Large intestine (tissue), 3 donors: Measurements from ENCODE around the gene FRMD4A. TPM values are rescaled to one million over a fixed set of nuclear protein-coding genes. Genes with fewer than 3 reads are reported as not detected.

Experiments
- DNase-seq, 2 donors: peaks; one replicate each; pipeline versions ENCODE4 v3.0.0 to v3.0.0-alpha.2; 2013
- H3K27ac ChIP-seq: one replicate; pipeline ENCODE4 v1.5.1; 2013; ENCODE audit warnings: low read length
- H3K27me3 ChIP-seq: 2 replicates; pipeline ENCODE4 v1.6.1; 2013; ENCODE audit warnings: low read length; ENCODE audit not compliant: control insufficient read depth, insufficient read depth
- H3K36me3 ChIP-seq: 2 replicates; pipeline ENCODE4 v1.6.1; 2013; ENCODE audit warnings: low read length; ENCODE audit not compliant: control insufficient read depth, insufficient read depth
- H3K4me1 ChIP-seq: one replicate; pipeline ENCODE4 v1.6.1; 2013; ENCODE audit warnings: low read length; ENCODE audit not compliant: control insufficient read depth, insufficient read depth
- H3K4me3 ChIP-seq: one replicate; pipeline ENCODE4 v1.5.1; 2013; ENCODE audit warnings: low read length
- H3K9me3 ChIP-seq: one replicate; pipeline ENCODE4 v1.6.1; 2013; ENCODE audit warnings: mild to moderate bottlenecking, low read depth, low read length, moderate library complexity; ENCODE audit not compliant: control insufficient read depth
- WGBS: methylation state at CpG from one replicate; pipeline ENCODE4 v1.1.5; 2013; ENCODE audit warnings: low lambda C conversion rate; ENCODE audit not compliant: insufficient coverage; 5-methylcytosine and 5-hydroxymethylcytosine counted together
- polyA plus RNA-seq: library from polyadenylated mRNA; unstranded; fragments of 120-200 nt; gene quantifications from one replicate; pipeline ENCODE4 v1.2.1, GENCODE V29; 2013

The FRMD4A gene
- polyA plus RNA-seq, 1 donor, result 19.8 TPM

- Histone ChIP-seq H3K4me3 (no peak overlapping the region), H3K36me3 (no peaks in the 10 kb centered on the region), H3K27me3 (peaks cover 6% of the 10 kb centered on the region), H3K27ac (no peak overlapping the region), H3K4me1 (no peaks in the 10 kb centered on the region), H3K9me3 (no peaks in the 10 kb centered on the region)
- WGBS, result no CpG with 5 or more reads among the region's 4 CpGs
- DNase-seq, result no peak
These were observed 65.0 kb downstream of the FRMD4A start for GRCh38 chr10:14265709-14266108.

DNA sequence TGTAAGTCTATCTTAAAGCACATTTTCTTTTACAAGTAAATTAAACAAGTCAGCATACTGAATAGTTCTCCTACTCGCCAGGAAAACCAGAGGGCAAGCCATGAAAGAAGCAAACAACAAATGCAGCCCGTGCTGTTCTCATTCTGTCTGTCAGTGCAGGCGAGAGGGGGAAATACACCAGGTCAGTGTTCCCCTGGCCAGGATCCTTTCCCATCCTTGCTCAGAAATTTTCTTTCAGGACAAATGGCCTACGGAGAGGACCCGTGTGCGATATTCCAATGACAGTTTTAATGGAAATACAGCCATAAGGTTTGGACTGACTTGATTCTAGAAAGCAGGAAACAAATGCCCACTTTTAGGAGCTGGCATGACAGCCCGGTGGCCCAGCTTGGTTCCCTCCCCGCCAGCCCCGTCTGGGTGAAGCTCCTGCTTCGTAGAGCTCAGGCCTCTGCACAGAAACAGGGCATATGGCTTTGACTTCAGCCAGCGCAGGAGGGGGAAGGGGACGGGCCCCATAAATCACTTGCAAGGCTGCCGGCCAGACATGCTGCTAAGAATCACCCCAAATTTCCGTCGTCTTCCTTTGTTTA lies 67.8 kb downstream of the FRMD4A start:
- Histone ChIP-seq H3K4me3 (no peak overlapping the region), H3K4me1 (no peaks in the 10 kb centered on the region), H3K9me3 (no peaks in the 10 kb centered on the region), H3K27ac (no peak overlapping the region), H3K27me3 (peaks cover 10% of the 10 kb centered on the region), H3K36me3 (no peaks in the 10 kb centered on the region)
- no peak for DNase-seq
- no CpG with 5 or more reads among the region's 15 CpGs for WGBS

GRCh38 chr10:14261336-14261735 lies 69.4 kb downstream of the FRMD4A start:
- no peak for DNase-seq
- no peaks in the 10 kb centered on the region for H3K9me3 ChIP-seq
- no peak overlapping the region for H3K4me3 ChIP-seq
- H3K4me1 ChIP-seq, result no peaks in the 10 kb centered on the region
- no peaks in the 10 kb centered on the region for H3K36me3 ChIP-seq
- no peak overlapping the region for H3K27ac ChIP-seq
- WGBS, result 100% methylated on average over 1 of the region's 2 CpGs
- H3K27me3 ChIP-seq, result peaks cover 10% of the 10 kb centered on the region

DNA sequence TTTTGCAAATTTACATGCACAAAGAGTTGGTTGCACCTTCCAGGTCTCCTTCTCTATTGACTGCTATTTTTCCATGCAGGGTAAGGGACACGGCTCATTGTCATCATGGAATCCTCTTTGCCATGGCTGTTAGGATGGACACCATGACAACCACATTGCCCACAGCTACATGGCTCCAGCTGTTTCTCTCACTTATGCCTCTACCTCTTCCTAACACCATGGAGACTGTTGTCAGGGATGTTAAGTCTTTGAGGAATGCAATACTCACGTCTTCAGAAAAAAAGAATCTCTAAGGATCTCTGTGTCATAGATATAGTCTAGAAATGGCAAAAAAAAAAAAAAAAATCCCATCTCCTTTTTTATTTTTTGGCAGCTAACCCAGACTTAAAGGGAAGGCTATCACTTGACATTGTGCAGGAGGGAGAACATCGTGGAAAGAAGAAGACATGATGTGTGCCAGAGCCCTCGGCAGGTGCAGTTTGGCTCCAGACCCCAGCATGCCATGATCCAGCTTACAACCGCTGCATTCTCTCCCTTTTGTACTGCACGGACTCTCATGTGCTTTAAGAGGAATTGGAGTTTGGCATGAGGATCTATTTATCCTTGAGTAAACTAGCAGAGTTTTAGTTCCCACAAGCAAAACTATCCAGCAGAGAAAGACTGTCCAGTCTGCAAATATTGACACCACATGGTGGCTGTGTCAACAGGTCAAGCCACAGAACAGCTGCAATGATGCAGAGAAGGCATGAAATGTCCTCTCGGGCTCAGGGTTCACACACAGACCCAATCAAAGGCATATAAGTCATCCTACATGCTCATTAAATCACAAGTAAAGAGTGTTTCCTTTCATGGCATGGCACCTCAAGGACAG lies 70.8 kb downstream of the FRMD4A start:
- Histone ChIP-seq H3K9me3 (no peaks in the 10 kb centered on the region), H3K27ac (no peak overlapping the region), H3K36me3 (no peaks in the 10 kb centered on the region), H3K27me3 (peaks cover 10% of the 10 kb centered on the region), H3K4me3 (no peak overlapping the region), H3K4me1 (no peaks in the 10 kb centered on the region)
- DNase-seq, result peak in 1 of 2 donors; percentile 6
- WGBS, result 40% methylated on average over 1 of the region's 7 CpGs

DNA sequence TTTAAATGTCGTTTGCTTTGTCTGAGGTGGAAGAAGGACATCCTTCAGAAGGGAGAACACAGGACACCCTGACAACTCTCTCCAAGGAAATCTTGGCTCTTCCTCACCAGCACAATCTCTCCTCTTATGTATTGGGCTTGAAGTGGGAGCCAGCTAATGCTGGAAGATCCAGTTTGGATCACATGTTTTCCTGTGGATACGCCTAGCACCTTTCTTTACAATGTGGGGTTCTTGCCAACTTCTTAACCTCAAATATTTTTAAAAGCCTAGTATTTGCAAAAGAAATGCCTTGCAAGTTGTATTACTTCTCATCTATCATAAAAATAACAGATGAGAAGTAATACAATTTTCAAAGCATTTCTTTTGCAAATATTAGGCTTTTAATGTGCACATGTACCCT lies 76.4 kb downstream of the FRMD4A start:
- no peak overlapping the region for H3K4me3 ChIP-seq

GRCh38 chr10:14253711-14254110 lies 77.0 kb downstream of the FRMD4A start:
- H3K9me3 ChIP-seq, result no peaks in the 10 kb centered on the region
- H3K36me3 ChIP-seq, result no peaks in the 10 kb centered on the region
- H3K27ac ChIP-seq, result no peak overlapping the region
- WGBS, result no CpG with 5 or more reads among the region's 5 CpGs
- peaks cover 3% of the 10 kb centered on the region for H3K27me3 ChIP-seq
- DNase-seq, result no peak
- no peaks in the 10 kb centered on the region for H3K4me1 ChIP-seq
- no peak overlapping the region for H3K4me3 ChIP-seq

More for the DNA sequence above, 76.4 kb downstream of the FRMD4A start:
- Histone ChIP-seq H3K27me3 (peaks cover 3% of the 10 kb centered on the region), H3K9me3 (no peaks in the 10 kb centered on the region), H3K4me1 (no peaks in the 10 kb centered on the region), H3K27ac (no peak overlapping the region), H3K36me3 (no peaks in the 10 kb centered on the region)
- DNase-seq, result no peak
- no CpG with 5 or more reads among the region's 2 CpGs for WGBS

DNA sequence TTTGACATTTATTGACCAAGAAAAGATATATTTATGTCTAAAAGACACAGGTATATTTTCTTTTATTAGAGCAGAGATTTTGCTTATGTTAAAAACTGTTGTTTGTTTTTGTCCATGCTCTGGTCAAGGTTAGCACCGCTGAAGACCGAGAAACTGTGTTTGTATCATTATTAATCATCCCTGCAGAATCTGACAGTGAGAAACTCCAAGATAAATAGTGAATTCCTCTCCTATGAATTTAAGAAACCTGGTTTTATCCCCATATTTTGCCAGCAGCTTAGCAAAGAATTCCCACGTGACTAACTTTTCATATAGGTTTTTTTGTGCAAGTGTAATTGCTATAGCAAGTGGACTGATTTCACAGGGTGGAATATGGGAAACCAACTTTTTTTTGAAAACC lies 77.6 kb downstream of the FRMD4A start:
- no peaks in the 10 kb centered on the region for H3K4me1 ChIP-seq
- no peaks in the 10 kb centered on the region for H3K9me3 ChIP-seq
- no peaks in the 10 kb centered on the region for H3K36me3 ChIP-seq
- no peak for DNase-seq
- no peak overlapping the region for H3K27ac ChIP-seq
- peaks cover 3% of the 10 kb centered on the region for H3K27me3 ChIP-seq
- WGBS, result no CpG with 5 or more reads among the region's 3 CpGs
- no peak overlapping the region for H3K4me3 ChIP-seq

DNA sequence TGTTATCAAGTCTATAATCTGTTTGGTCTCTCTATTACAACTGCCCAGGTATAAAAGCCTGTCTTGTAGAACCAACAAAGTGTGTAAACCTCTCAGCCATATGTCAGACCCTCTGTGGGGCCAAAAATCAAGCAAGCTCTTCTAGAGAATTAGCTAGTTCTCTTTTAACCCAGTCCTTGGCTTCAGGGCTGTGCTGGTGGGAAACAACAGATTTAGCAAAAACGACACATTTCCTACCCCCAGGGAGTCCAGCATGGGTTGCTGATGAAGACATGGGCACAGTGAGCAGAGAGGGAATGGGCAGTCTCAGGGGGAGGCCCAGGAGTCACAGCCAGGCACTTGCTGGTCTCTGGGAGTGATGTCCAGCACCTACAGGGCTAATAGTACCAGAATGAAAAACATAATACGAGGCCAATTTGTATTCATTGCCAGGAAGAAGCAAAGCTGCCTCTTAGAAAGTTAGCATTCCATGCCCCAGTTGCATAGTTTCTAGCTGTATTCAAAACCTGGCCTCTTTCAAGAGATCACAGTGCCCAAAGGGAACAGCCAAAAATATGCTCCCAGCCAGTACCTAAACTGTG lies 80.1 kb downstream of the FRMD4A start:
- H3K9me3 ChIP-seq, result no peaks in the 10 kb centered on the region
- H3K4me3 ChIP-seq, result no peak overlapping the region
- no CpG with 5 or more reads among the region's 2 CpGs for WGBS
- no peaks in the 10 kb centered on the region for H3K36me3 ChIP-seq
- peaks cover 3% of the 10 kb centered on the region for H3K27me3 ChIP-seq
- H3K4me1 ChIP-seq, result no peaks in the 10 kb centered on the region
- H3K27ac ChIP-seq, result no peak overlapping the region
- DNase-seq, result no peak

DNA sequence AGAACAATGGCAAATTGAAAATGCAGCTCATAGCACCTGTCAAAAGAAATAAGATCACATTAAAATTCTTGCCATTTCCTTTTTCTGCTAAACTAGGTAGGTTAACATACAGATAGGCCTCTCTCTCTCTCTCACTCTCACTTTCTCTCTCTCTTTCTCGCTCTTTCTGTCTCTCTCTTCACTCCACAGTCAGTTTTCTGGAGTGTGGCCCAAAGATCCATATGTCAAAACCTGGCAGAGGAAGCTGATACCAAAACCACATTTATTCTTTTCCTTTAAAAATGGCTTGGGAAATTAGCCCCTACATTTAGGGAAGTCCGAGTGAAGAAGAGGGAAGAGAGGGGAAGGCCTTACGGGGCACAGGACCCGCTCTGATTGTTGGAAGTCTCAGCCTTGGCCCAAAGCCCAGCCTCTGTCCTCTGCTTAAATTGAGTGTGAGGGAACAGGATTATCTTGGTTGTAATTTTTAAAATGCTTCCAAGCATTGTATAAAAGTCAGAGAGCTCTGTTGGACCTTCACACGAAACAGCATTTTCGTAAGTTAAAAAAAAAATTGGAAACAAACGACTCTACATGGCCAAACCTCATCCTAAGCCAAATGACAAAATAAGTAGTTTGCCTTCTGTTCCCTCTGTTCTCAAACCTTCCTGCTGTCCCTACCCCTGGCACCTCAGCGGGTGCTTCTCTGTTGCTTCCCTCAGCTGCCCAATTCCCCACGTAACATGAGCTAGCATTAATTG lies 83.2 kb downstream of the FRMD4A start:
- H3K4me3 ChIP-seq, result no peak overlapping the region
- no peaks in the 10 kb centered on the region for H3K27me3 ChIP-seq
- no peak overlapping the region for H3K27ac ChIP-seq
- WGBS, result 88% methylated on average over 1 of the region's 9 CpGs
- no peaks in the 10 kb centered on the region for H3K9me3 ChIP-seq
- DNase-seq, result no peak
- no peaks in the 10 kb centered on the region for H3K36me3 ChIP-seq
- no peaks in the 10 kb centered on the region for H3K4me1 ChIP-seq

DNA sequence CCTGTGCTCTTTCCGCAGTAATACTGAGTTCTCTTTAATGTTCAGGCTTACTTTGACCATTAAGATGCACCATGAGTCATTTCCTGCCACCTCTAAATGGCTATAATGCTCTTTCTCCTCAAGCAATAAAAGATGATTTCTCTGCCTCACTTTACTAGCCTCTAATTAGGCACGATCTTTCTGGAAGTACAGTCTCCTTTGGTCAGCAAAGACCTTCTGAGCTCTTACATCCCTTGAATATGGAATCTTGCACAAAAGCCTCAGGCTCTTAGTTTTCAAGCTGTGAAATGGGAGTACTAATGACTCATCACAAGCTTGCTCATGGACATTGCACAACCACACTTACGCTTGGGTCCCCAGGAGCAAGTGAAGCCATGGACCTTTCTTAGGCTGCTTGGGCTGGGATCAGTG lies 85.9 kb downstream of the FRMD4A start:
- Histone ChIP-seq H3K36me3 (no peaks in the 10 kb centered on the region), H3K4me1 (no peaks in the 10 kb centered on the region), H3K27me3 (peaks cover 6% of the 10 kb centered on the region), H3K9me3 (no peaks in the 10 kb centered on the region), H3K27ac (no peak overlapping the region), H3K4me3 (no peak overlapping the region)
- WGBS, result 100% methylated on average over 1 of the region's 3 CpGs
- no peak for DNase-seq
